NCI-H2196 treated with DMSO at 0.1 percent for 48 hours (cell line): ENCODE data around the gene LAMC2.
"Not testable (repeated sequence)": the region's sequence is repeated elsewhere in the genome, so short reads cannot be mapped to it uniquely, and the experiment has no call there.

Experiments
- DNase-seq: peaks from one replicate; lab custom pipeline; 2025; ENCODE audit not compliant: unreplicated experiment; lab: John Stamatoyannopoulos, UW

The LAMC2 gene

DNA sequence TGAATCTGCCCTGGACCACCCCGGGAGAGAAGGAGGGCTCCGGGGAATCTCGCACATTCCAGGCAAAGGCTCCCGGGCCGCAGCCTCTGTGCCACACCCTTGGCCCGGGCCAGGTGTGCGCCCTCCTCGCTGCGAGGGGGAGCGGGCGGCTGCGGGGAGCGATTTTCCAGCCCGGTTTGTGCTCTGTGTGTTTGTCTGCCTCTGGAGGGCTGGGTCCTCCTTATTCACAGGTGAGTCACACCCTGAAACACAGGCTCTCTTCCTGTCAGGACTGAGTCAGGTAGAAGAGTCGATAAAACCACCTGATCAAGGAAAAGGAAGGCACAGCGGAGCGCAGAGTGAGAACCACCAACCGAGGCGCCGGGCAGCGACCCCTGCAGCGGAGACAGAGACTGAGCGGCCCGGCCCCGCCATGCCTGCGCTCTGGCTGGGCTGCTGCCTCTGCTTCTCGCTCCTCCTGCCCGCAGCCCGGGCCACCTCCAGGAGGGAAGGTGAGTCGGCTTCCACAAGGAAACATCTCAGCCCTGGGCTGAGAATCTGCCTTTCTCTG lies at the start of gene LAMC2:
TSS of gene LAMC2 (plus strand) at position 324 of the 550 bp plus-strand sequence. CDS start at position 413, 89 bp downstream.
- DNase-seq, result no peak

DNA sequence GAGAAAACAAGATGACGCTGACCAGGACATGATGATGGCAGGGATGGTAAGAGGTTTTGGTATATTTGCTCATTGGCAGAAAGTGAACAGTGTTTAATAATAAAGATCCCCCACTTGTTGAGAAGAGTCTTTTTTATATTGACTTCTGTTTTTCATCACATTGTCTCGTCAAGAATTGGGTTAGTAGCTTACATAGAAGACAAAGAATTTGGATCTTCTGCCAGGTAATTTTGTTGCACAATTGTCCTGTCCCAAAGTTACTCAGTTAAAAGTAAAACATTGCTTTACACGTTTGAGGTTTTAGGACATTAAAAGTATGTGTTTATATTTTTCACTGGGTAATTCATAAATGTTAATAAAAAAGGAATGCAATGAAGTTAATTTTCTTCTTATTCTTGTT lies 48.3 kb upstream of the LAMC2 start:
- DNase-seq, result no peak

DNA sequence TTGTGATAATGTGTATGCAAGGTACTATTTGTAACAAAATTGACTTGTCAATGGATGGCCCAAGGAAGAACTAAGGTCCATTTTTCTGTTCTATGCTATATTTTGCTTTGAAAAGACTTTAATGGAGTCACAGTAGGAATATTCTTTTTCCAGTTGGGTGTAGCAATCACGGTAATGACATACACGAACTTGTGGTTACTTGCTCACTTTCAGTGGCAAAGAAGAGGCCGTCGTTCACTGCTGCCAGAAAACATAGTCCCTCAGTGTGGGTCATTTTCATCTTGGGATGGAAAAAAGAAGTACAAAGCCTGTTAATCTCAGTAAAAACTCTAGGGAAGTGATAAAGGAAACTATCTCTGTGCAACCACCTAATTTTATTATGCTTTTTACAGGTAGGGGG lies 47.8 kb upstream of the LAMC2 start:
- no peak for DNase-seq

DNA sequence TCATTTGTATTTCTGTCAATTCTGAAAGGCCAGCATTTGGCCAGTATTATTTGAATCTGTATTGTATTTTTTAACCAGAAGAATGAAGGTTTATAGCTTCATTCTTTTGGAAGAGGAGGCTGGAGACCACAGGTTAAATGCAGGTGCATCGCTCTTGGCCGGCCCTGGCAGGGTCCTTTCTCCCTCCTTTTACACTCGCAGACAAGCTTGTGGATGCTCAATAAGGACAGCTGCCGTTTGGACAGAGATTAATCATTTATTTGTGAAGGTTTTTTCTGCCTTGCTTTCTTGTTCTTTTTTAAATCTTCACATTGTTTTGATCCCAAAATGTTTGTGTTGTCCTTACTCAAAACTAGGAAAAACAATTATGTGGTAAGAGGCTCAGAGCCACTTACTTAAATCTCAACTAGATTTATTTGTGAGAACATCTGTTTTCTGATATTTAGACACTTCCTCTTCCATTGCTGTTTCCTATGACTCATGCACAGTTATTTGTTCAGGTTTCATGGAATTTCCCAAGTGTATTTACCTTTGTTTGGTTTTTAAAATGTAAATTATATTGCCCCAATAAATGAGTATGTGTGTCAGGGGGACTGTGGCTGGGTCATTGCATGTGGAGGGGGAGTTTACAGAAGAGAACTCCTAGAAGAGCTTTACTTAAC lies 46.7 kb upstream of the LAMC2 start:
- no peak for DNase-seq

DNA sequence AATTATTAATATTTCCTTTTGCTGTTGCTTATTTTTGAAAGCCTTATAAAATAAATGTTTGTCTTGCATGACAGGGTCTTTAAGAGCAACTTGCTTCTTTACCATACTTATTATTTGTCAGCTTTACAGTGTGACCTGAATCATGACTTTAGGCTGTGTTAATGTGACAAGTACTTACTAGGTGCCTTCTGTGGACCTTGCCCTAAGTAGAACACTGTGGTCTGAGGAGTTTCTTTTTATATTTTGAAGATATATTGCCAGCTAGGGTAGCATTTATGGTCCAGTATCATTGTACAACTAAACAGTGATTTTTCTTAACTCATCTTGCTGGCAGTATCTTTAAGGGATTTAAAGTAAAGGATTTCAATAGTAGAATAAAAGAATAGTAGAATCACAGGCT lies 45.4 kb upstream of the LAMC2 start:
- no peak for DNase-seq

DNA sequence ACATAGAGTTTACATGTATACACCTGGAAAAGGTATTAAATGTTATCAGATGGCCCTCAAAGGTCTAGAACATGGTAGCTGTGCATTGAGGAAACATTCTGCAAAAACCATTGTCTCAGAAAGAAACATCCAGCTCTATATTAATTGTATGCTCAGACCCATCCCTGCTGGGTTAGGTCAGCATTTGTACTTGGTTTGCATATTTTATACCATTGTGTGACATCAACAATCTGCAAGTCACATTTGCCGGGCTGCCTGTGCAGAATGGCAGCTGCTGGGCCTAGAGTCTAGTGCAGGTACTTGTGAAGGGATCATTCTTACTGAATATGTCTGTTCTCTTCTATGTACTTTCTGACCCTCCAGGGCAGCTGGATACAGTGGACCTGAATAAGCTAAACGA lies 43.9 kb upstream of the LAMC2 start:
- DNase-seq, result no peak

DNA sequence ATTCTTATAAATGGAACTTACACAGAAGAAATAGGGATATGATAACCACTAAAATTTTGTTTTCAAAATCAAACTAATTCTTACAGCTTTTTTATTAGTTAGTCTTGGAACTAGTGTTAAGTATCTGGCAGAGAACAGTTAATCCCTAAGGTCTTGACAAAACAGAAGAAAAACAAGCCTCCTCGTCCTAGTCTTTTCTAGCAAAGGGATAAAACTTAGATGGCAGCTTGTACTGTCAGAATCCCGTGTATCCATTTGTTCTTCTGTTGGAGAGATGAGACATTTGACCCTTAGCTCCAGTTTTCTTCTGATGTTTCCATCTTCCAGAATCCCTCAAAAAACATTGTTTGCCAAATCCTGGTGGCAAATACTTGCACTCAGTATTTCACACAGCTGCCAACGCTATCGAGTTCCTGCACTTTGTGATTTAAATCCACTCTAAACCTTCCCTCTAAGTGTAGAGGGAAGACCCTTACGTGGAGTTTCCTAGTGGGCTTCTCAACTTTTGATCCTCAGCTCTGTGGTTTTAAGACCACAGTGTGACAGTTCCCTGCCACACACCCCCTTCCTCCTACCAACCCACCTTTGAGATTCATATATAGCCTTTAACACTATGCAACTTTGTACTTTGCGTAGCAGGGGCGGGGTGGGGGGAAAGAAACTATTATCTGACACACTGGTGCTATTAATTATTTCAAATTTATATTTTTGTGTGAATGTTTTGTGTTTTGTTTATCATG lies 42.3 kb upstream of the LAMC2 start:
- DNase-seq, result no peak

DNA sequence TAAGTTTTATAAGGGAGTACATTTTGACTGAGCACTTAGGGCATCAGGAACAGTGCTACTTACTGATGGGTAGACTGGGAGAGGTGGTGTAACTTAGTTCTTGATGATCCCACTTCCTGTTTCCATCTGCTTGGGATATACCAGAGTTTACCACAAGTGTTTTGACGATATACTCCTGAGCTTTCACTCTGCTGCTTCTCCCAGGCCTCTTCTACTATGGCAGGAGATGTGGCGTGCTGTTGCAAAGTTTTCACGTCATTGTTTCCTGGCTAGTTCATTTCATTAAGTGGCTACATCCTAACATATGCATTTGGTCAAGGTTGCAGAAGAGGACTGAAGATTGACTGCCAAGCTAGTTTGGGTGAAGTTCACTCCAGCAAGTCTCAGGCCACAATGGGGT lies 41.3 kb upstream of the LAMC2 start:
- no peak for DNase-seq

DNA sequence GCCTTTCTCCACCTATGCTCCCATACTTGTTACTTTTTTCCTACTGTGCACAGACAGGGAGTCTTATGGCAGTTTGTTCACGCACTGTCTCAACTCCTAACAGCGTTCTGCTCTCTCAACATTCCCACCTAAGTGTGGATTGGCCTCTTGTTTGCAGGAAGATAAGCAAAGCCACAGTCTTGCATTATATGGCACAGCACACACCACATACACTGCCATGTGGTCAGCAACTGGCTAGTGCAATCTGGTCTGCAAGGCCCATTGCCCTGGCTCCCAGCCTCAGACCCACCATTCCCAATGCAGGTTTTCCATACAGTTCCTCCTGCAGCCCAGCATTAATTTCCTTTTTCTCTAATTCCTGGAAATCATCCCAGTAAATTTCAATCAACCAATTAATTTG lies 38.3 kb upstream of the LAMC2 start:
- DNase-seq, result no peak

DNA sequence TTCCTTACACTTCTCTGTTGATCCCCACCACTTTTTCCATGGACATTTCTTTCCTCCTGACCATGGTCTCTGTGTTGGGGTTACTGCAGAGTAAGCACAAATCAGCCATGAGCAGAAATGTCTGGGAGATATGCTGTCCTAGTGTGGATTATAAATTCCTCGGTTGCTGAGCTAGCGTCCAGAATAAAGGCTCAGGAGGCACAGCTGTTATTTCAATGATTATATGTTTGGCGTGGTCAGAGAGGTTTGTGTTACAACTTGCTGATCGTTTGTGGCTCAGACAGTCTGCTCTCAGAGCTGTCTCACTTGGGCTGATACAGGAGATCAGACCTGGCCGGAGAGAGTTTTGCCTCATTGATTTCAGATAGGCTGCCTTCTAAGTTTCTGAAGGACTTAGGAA lies 37.5 kb upstream of the LAMC2 start:
- DNase-seq, result no peak

DNA sequence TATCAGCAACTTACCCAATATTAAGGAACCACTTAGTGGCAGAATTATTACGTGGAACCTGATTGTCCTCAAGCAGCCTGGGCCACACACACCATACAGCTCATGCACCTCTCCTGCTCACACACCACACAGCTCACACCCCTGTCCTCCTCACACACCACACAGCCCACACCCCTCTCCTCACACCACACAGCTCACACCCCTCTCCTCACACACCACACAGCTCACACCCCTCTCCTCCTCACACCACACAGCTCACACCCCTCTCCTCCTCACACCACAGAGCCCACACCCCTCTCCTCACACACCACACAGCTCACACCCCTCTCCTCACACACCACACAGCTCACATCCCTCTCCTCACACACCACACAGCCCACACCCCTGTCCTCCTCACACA lies 36.8 kb upstream of the LAMC2 start:
- no peak for DNase-seq

DNA sequence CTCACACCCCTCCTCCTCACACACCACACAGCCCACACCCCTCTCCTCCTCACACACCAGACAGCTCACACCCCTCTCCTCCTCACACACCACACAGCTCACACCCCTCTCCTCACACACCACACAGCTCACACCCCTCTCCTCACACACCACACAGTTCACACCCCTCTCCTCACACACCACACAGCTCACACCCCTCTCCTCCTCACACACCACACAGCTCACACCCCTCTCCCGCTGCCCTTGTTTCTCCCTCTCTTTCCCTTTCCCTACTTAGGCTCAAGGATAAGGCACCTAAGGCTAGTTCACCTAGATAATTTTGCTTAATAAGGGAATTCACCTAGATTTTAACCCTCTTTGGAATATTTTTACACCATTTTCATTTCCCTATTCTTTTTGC lies 36.0 kb upstream of the LAMC2 start:
- not testable (repeated sequence) for DNase-seq

DNA sequence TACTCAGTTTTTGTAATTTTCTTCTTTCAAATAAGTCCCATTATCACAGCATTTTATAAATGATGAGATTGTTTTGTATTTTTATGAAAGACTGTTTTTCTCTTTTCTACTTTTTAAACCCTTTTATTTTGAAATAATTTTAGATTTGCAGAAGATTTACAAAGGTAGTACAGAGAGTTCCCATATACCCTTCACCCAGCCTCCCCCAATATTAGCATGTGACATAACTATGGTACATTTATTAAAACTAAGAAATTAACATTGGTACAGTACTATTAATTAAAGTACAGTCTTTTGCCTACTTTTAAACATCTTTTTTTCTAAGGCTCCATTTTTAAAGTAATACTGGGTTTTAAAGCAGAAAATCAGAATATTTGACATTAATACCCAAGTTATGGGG lies 35.6 kb upstream of the LAMC2 start:
- no peak for DNase-seq

DNA sequence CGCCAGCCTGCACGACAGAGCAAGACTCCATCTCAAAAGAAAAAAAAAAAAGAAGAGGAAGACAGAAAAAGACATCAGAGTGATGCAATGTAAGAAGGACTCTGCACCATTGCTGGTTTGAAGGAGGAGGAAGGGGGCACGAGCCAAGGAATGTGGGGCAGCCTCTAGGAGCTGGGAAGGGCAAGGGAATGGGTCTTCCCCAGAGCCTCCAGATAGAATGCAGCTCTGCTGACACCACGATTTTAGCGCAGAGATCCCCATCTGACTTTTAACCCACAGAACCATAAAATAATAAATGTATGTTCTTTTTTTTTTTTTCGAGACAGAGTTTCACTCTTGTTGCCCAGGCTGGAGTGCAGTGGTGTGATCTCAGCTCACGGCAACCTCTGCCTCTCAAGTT lies 33.9 kb upstream of the LAMC2 start:
- no peak for DNase-seq

DNA sequence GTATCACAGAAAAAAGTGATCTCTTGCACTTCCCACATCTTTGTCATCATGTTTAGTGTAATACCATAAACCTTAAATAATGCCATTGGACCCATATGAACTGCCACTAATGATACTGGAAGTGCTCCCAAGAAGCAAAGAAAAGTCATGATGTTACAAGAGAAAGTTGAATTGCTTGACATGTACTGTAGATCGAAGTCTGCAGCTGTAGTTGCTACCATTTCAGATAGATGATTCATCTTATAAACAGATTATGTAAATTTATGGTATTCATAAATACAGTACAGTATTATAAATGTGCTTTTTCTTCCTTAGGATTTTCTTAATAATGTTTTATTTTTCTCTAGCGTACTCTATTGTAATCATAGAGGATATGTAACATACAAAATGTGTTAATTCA lies 30.1 kb upstream of the LAMC2 start:
- DNase-seq, result no peak

DNA sequence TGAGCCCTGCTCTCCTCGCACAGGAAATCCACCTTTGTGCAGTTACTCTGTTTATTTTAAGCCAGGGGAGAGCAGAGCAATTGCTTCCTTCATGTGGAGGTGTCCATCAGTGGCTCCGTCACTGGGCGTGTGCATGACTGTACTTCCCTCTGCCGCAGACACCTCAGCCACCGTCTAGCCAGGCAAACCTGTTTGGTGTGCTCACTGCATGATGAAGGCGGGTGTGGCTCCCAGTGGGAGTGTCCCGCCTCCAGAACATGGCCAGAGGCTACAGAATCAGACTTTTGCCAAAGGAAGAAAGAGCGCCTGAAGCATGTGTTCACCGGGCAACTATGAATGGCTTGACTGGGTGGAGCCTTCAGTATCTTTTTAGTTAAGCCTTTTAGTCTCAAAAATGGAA lies 26.1 kb upstream of the LAMC2 start:
- no peak for DNase-seq

DNA sequence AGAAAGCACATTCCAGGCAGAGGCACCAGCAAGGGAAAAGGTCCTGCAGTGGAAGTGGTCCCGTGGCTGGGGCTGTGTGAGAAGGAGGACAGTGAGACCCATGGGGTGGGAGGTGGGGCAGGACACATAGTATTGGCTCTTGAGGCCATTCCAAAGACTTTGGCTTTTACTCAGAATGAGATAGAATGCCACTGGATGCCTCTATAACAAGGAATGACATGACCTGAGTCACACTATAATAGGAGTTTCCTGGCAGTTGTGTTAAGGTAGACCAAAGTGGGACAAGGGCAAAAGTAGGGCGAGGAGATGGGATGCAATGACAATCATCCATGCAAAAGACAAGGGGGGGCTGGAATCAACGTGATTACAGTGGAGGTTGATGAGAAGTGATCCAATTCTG lies 24.7 kb upstream of the LAMC2 start:
- DNase-seq, result no peak

DNA sequence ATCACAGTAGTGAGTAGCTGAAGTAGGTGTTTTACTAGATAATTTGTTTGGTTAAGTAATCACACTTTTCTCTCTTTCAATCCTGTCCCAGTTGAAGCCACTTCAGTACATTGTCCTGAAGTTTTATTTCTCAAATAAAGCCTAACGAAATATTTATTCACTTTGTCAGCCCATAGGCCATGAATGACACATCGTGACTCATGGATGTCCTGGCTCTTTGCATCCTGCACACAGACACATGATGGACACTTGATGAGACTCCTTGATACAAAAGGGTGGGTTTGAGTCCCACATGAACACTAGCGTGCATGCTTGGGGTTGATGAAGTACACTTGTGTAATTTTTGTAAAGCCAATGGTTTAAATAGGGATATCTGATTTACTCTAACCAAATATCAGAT lies 22.7 kb upstream of the LAMC2 start:
- DNase-seq, result no peak

DNA sequence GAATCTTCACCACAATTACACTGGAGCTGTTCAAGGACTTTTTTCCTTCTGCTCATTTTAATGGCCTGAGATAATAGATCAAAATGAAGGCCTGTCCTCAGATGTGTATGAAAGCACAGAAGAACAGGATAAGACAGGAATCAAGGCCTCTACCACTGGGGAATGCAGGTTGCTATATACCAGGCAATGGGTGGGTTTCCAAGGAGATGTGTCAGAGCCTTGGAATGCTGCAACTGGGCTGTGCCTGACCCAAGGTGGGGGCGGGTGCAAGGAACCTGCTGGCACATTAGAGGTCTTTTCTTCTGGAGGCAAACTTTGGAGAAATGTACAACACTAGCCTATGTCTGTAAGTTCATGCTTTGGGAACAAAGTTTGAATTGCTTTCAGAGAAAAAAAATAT lies 21.7 kb upstream of the LAMC2 start:
- DNase-seq, result no peak

DNA sequence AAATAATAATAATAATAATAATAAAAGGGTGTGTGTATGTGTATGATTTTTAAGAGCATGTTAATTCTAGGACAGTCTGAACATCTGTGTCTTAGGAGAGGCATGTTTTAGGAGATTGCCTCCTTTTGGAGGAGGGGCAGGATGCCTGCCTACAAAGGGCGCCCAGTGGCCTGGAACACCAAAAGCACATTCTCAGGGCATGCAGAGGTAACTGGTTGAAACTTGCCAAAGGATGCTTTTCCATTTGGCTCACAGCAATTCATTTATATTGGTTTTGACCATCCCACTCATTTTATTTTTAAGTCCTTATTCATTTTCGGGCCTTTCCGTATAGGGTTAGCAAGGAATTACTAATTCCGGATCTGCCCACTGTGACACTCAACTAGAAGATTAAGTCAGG lies 21.1 kb upstream of the LAMC2 start:
- no peak for DNase-seq

DNA sequence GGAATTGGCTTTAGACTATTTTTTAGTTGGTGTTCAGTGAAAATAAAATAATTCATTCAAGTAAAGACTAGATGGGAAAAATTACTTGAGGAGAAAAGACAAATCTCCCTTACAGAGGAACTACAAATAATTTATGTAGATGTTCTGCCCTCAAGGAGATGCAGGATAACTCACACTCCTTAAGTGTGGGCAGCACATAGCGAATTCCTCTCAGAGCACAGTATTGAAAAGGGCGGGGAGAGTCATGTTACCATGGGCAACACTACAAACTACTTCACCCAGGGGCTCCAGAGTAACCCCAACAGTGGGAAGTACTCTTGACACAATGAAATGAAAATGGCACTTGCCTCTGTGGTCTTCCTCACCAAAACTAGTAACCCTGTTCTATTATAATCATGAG lies 20.6 kb upstream of the LAMC2 start:
- no peak for DNase-seq

DNA sequence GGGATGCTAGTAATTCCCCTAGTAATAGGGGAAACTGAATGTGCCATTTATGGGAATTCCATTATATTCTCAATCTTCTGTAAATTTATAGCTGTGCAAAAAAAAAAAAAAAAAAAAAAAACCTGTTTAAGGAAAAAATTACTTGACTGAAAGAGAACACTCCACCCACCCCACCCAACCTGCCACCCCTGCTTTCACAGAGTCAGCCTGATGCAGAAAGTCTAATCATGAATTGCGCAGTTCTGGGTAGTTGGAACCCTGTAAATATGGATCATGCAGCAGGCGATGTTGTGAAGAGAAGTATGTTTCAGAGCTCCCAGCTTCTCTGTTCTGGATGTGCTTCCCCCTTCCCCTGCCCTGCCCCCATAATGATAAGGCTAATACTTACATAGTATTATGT lies 19.6 kb upstream of the LAMC2 start:
- DNase-seq, result no peak

DNA sequence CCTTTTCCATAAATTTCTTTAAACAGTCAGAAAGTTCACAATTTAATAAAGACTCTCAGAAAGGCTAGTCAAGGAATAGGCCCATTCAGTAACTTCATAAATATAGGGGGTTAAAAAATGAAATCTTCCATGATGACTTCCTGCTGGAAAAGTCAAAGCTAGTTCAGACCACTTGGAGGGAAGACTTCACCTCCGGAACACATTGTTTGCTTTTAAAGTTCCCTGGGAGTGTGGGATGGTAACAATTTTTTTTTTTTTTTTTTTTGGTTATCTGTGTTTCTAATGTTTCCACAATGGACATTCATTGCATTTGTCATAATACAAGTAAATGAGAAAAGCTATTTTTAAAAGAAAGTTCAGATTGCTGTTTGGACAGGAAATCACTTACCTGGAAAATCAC lies 18.4 kb upstream of the LAMC2 start:
- no peak for DNase-seq
